ENCODE results near the gene TRAP1. TPM values are rescaled to one million over a fixed set of nuclear protein-coding genes. Genes with fewer than 3 reads are reported as not detected.

The TRAP1 gene
- total RNA-seq (65.0 TPM), polyA plus RNA-seq (10 to 100 TPM; 38.7 to 59.5 (median 44.4) TPM)

- no peaks in the 10 kb centered on the region for H3K27me3 ChIP-seq (ENCODE audit: control insufficient read depth, insufficient read depth, low read length)
- Mint-ChIP-seq H3K4me1 (peaks cover 14 to 43% (median 25%) of the 10 kb centered on the region in 4 donors), H3K36me3 (peaks cover 4% of the 10 kb centered on the region), H3K9me3 (no peaks in the 10 kb centered on the region), H3K4me3 (peak within 1 kb of the TSS; percentile 90 to 95 (median 92)), H3K27ac (peak within 1 kb of the TSS; percentile 84 to 92 (median 89)), H3K27me3 (no peaks in the 10 kb centered on the region)
- peak; percentile 88 for DNase-seq
- peak; percentile 95 to 97 for ATAC-seq (ENCODE audit: low read depth in 2 of 2)
- H3K27ac ChIP-seq (ENCODE audit: insufficient read depth, low read length, poor library complexity, severe bottlenecking), result peak within 1 kb of the TSS; percentile 86
- H3K4me3 ChIP-seq (ENCODE audit: low read depth, low read length), result peak within 1 kb of the TSS; percentile 86
- peaks cover 20% of the 10 kb centered on the region for H3K4me1 ChIP-seq (ENCODE audit: control insufficient read depth, insufficient read depth, low read length, poor library complexity, severe bottlenecking)
- peaks cover 9% of the 10 kb centered on the region for H3K36me3 ChIP-seq (ENCODE audit: control insufficient read depth, insufficient read depth, low read length)
- no peaks in the 10 kb centered on the region for H3K9me3 ChIP-seq (ENCODE audit: control insufficient read depth in 2 of 2, low read length in 2 of 2)
Measured at GRCh38 chr16:3717235-3718018, at the start of gene TRAP1. TRAP1 (minus strand) TSS chr16:3717524; CDS start chr16:3717508, 16 bp downstream.

- H3K9me3 Mint-ChIP-seq, result no peaks in the 10 kb centered on the region
- H3K36me3 Mint-ChIP-seq, result peaks cover 43% of the 10 kb centered on the region
- no peak for ATAC-seq (ENCODE audit: low read depth in 2 of 2)
Measured at GRCh38 chr16:3766177-3766576, 48.9 kb upstream of the TRAP1 start.

DNA sequence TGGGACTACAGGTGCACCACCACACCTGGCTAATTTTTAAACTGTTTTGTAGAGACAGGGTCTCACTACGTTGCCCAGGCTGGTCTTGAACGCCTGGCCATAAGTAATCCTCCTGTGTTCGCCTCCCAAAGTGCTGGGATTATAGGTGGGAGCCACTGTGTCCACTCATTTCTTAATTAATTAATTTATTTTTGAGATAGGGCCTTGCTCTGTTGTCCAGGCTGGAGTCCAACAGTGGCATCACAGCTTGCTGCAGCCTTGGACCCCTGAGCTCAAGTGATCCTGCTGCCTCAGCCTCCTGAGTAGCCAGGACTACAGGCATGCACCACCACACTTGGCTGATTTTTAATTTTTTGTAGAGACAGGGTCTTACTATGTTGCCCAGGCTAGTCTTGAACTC is 47.1 kb upstream of the TRAP1 start:
- Mint-ChIP-seq H3K4me3 (no peak overlapping the region), H3K27ac (peak overlapping the region in 1 of 3 donors; percentile 38), H3K27me3 (no peaks in the 10 kb centered on the region), H3K36me3 (peaks cover 37% of the 10 kb centered on the region), H3K9me3 (no peaks in the 10 kb centered on the region), H3K4me1 (peaks cover 0 to 8% (median 3%) of the 10 kb centered on the region in 4 donors)
- Histone ChIP-seq H3K4me3 (ENCODE audit: low read depth, low read length) (no peak overlapping the region), H3K36me3 (ENCODE audit: control insufficient read depth, insufficient read depth, low read length) (peaks cover 78% of the 10 kb centered on the region), H3K4me1 (ENCODE audit: control insufficient read depth, insufficient read depth, low read length, poor library complexity, severe bottlenecking) (no peaks in the 10 kb centered on the region), H3K9me3 (ENCODE audit: control insufficient read depth in 2 of 2, low read length in 2 of 2) (no peaks in the 10 kb centered on the region), H3K27me3 (ENCODE audit: control insufficient read depth, insufficient read depth, low read length) (no peaks in the 10 kb centered on the region), H3K27ac (ENCODE audit: insufficient read depth, low read length, poor library complexity, severe bottlenecking) (no peak overlapping the region)
- no peak for ATAC-seq (ENCODE audit: low read depth in 2 of 2)
- no peak for DNase-seq

More at GRCh38 chr16:3766177-3766576, 48.9 kb upstream of the TRAP1 start:
- no peak overlapping the region for H3K27ac ChIP-seq (ENCODE audit: insufficient read depth, low read length, poor library complexity, severe bottlenecking)
- H3K4me3 ChIP-seq (ENCODE audit: low read depth, low read length), result no peak overlapping the region
- H3K9me3 ChIP-seq (ENCODE audit: control insufficient read depth in 2 of 2, low read length in 2 of 2), result no peaks in the 10 kb centered on the region
- Mint-ChIP-seq H3K4me1 (peaks cover 0 to 8% (median 3%) of the 10 kb centered on the region in 4 donors), H3K4me3 (no peak overlapping the region), H3K27me3 (no peaks in the 10 kb centered on the region), H3K27ac (no peak overlapping the region)
- peaks cover 86% of the 10 kb centered on the region for H3K36me3 ChIP-seq (ENCODE audit: control insufficient read depth, insufficient read depth, low read length)
- no peaks in the 10 kb centered on the region for H3K27me3 ChIP-seq (ENCODE audit: control insufficient read depth, insufficient read depth, low read length)
- H3K4me1 ChIP-seq (ENCODE audit: control insufficient read depth, insufficient read depth, low read length, poor library complexity, severe bottlenecking), result no peaks in the 10 kb centered on the region
- no peak for DNase-seq

GRCh38 chr16:3762107-3762750 is 44.9 kb upstream of the TRAP1 start:
- Mint-ChIP-seq H3K4me1 (peaks cover 0 to 5% (median 2%) of the 10 kb centered on the region in 4 donors), H3K9me3 (no peaks in the 10 kb centered on the region), H3K4me3 (no peak overlapping the region), H3K27ac (no peak overlapping the region), H3K27me3 (no peaks in the 10 kb centered on the region), H3K36me3 (peaks cover 33% of the 10 kb centered on the region)
- DNase-seq (no peak), ATAC-seq (ENCODE audit: low read depth in 2 of 2) (no peak)
- H3K27me3 ChIP-seq (ENCODE audit: control insufficient read depth, insufficient read depth, low read length), result no peaks in the 10 kb centered on the region
- peaks cover 78% of the 10 kb centered on the region for H3K36me3 ChIP-seq (ENCODE audit: control insufficient read depth, insufficient read depth, low read length)
- H3K27ac ChIP-seq (ENCODE audit: insufficient read depth, low read length, poor library complexity, severe bottlenecking), result no peak overlapping the region
- no peaks in the 10 kb centered on the region for H3K4me1 ChIP-seq (ENCODE audit: control insufficient read depth, insufficient read depth, low read length, poor library complexity, severe bottlenecking)
- H3K9me3 ChIP-seq (ENCODE audit: control insufficient read depth in 2 of 2, low read length in 2 of 2), result no peaks in the 10 kb centered on the region
- H3K4me3 ChIP-seq (ENCODE audit: low read depth, low read length), result no peak overlapping the region

- no peaks in the 10 kb centered on the region for H3K9me3 Mint-ChIP-seq
- no peak overlapping the region for H3K27ac Mint-ChIP-seq
- H3K36me3 ChIP-seq (ENCODE audit: control insufficient read depth, insufficient read depth, low read length), result peaks cover 78% of the 10 kb centered on the region
Measured at GRCh38 chr16:3761375-3762106, 44.2 kb upstream of the TRAP1 start.

DNA sequence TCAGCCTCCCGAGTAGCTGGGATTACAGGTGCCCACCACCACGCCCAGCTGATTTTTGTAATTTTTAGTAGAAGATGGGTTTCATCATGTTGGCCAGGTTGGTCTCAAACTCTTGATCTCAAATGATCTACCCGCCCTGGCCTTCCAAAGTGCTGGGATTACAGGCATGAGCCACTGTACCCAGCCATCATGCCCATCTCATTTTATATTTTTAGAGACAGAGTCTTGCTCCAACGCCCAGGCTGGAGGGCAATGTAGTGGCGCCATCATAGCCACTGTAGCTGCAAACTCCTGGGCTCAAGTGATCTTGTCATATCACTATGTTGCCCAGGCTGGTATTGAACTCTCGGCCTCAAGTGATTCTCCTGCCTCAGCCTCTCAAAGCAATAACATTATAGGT is 43.2 kb upstream of the TRAP1 start:
- H3K27me3 ChIP-seq (ENCODE audit: control insufficient read depth, insufficient read depth, low read length), result no peaks in the 10 kb centered on the region
- no peak overlapping the region for H3K4me3 ChIP-seq (ENCODE audit: low read depth, low read length)
- Mint-ChIP-seq H3K4me3 (no peak overlapping the region), H3K4me1 (peaks cover 0 to 2% (median under 1%) of the 10 kb centered on the region in 4 donors), H3K9me3 (no peaks in the 10 kb centered on the region), H3K36me3 (peaks cover 30% of the 10 kb centered on the region), H3K27ac (no peak overlapping the region), H3K27me3 (no peaks in the 10 kb centered on the region)
- no peaks in the 10 kb centered on the region for H3K9me3 ChIP-seq (ENCODE audit: control insufficient read depth in 2 of 2, low read length in 2 of 2)
- ATAC-seq (ENCODE audit: low read depth in 2 of 2) (no peak), DNase-seq (no peak)
- no peaks in the 10 kb centered on the region for H3K4me1 ChIP-seq (ENCODE audit: control insufficient read depth, insufficient read depth, low read length, poor library complexity, severe bottlenecking)
- H3K27ac ChIP-seq (ENCODE audit: insufficient read depth, low read length, poor library complexity, severe bottlenecking), result no peak overlapping the region
- peaks cover 78% of the 10 kb centered on the region for H3K36me3 ChIP-seq (ENCODE audit: control insufficient read depth, insufficient read depth, low read length)

More at GRCh38 chr16:3761375-3762106, 44.2 kb upstream of the TRAP1 start:
- Mint-ChIP-seq H3K27me3 (no peaks in the 10 kb centered on the region), H3K4me1 (peaks cover 0 to 2% (median 0%) of the 10 kb centered on the region in 4 donors), H3K4me3 (no peak overlapping the region), H3K36me3 (peaks cover 28% of the 10 kb centered on the region)
- Histone ChIP-seq H3K27ac (ENCODE audit: insufficient read depth, low read length, poor library complexity, severe bottlenecking) (no peak overlapping the region), H3K27me3 (ENCODE audit: control insufficient read depth, insufficient read depth, low read length) (no peaks in the 10 kb centered on the region), H3K9me3 (ENCODE audit: control insufficient read depth in 2 of 2, low read length in 2 of 2) (no peaks in the 10 kb centered on the region), H3K4me1 (ENCODE audit: control insufficient read depth, insufficient read depth, low read length, poor library complexity, severe bottlenecking) (no peaks in the 10 kb centered on the region), H3K4me3 (ENCODE audit: low read depth, low read length) (no peak overlapping the region)
- no peak for DNase-seq
- no peak for ATAC-seq (ENCODE audit: low read depth in 2 of 2)

DNA sequence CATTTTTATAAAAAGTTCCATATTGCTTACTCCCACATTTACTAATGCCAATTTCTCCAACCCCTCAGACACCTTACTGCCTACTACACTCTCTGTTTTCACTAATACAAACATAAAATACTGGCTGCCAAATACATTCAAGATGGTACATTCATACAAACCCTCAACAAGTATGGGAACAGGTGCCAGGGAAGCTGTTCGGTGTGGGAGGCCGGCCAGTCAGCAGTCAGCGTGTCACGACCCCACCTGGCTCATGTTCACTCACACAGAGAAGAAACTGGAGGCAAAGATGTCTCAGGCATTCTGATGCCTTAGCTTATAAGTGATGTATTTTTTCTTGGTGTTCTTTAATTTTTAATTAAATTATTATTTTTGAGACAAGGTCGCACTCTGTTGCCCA is 42.4 kb upstream of the TRAP1 start:
- H3K4me1 Mint-ChIP-seq, result peaks cover 0 to 4% (median under 1%) of the 10 kb centered on the region in 4 donors
- H3K27ac Mint-ChIP-seq, result peak overlapping the region in 1 of 3 donors; percentile 62
- H3K36me3 ChIP-seq (ENCODE audit: control insufficient read depth, insufficient read depth, low read length), result peaks cover 77% of the 10 kb centered on the region

More for the DNA sequence above, 42.4 kb upstream of the TRAP1 start:
- Histone ChIP-seq H3K4me1 (ENCODE audit: control insufficient read depth, insufficient read depth, low read length, poor library complexity, severe bottlenecking) (no peaks in the 10 kb centered on the region), H3K27me3 (ENCODE audit: control insufficient read depth, insufficient read depth, low read length) (no peaks in the 10 kb centered on the region), H3K27ac (ENCODE audit: insufficient read depth, low read length, poor library complexity, severe bottlenecking) (no peak overlapping the region), H3K4me3 (ENCODE audit: low read depth, low read length) (no peak overlapping the region), H3K9me3 (ENCODE audit: control insufficient read depth in 2 of 2, low read length in 2 of 2) (no peaks in the 10 kb centered on the region)
- Mint-ChIP-seq H3K4me3 (no peak overlapping the region), H3K36me3 (peaks cover 32% of the 10 kb centered on the region), H3K27me3 (no peaks in the 10 kb centered on the region), H3K9me3 (no peaks in the 10 kb centered on the region)
- ATAC-seq (ENCODE audit: low read depth in 2 of 2) (no peak), DNase-seq (no peak)
